IPS-11a (cell line): ENCODE results near the gene SLC9A3.

Experiments used
- H3K4me3 ChIP-seq: one replicate; pipeline ENCODE4 v1.5.1; 2013; ENCODE audit warnings: low read depth, low read length, control low read depth

SLC9A3 gene

GRCh38 chr5:421287-421880 is 102.9 kb downstream of the SLC9A3 start:
- H3K4me3 ChIP-seq = no peak overlapping the region

GRCh38 chr5:420632-421286 is 103.5 kb downstream of the SLC9A3 start:
- no peak overlapping the region for H3K4me3 ChIP-seq
